Liver (tissue), 3 donors: ENCODE data around the gene STN1.

ENCODE experiments used
- RXRA ChIP-seq, 2 donors: IDR thresholded peaks; 2 replicates each; pipeline ENCODE4 v1.6.1; 2017 to 2018; ENCODE audit warnings: antibody characterized with exemption in 2 of 2, mild to moderate bottlenecking in 1 of 2
- TF ChIP-seq, protein P1 (sequence below): fragments of 150-350 bp; IDR thresholded peaks from 2 replicates; pipeline ENCODE4 v1.5.1; 2017; ENCODE audit warnings: improper control_type of control experiment, low read depth, low read length; ENCODE audit not compliant: missing input control
- TF ChIP-seq, protein P2 (sequence below): IDR thresholded peaks from 2 replicates; pipeline ENCODE4 v1.6.1; 2016; ENCODE audit warnings: antibody characterized with exemption
- TF ChIP-seq, protein P3 (sequence below): IDR thresholded peaks from 2 replicates; pipeline ENCODE4 v1.6.1; 2016; ENCODE audit warnings: antibody characterized with exemption
- donor health status: healthy.
- donor health status: healthy.

DNA sequence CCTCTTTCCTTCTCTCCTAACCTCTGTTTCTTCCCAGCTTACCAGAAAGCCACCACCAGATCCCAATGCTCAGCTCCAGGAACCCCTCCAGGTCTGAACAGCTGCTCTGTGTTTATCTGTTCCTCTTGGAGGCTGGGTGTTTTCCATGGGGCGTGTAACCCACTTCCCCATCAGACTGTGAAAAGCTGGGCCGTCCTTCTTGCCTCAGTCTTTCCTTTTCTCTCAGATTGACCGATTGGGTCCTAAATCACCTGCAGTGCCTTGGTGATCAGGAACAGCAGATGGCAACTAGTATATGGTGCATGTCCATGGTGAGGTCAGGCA is 67.5 kb downstream of the STN1 start:
- TF ChIP-seq, protein P1, sequence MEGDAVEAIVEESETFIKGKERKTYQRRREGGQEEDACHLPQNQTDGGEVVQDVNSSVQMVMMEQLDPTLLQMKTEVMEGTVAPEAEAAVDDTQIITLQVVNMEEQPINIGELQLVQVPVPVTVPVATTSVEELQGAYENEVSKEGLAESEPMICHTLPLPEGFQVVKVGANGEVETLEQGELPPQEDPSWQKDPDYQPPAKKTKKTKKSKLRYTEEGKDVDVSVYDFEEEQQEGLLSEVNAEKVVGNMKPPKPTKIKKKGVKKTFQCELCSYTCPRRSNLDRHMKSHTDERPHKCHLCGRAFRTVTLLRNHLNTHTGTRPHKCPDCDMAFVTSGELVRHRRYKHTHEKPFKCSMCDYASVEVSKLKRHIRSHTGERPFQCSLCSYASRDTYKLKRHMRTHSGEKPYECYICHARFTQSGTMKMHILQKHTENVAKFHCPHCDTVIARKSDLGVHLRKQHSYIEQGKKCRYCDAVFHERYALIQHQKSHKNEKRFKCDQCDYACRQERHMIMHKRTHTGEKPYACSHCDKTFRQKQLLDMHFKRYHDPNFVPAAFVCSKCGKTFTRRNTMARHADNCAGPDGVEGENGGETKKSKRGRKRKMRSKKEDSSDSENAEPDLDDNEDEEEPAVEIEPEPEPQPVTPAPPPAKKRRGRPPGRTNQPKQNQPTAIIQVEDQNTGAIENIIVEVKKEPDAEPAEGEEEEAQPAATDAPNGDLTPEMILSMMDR: no peak
- TF ChIP-seq, protein P2, sequence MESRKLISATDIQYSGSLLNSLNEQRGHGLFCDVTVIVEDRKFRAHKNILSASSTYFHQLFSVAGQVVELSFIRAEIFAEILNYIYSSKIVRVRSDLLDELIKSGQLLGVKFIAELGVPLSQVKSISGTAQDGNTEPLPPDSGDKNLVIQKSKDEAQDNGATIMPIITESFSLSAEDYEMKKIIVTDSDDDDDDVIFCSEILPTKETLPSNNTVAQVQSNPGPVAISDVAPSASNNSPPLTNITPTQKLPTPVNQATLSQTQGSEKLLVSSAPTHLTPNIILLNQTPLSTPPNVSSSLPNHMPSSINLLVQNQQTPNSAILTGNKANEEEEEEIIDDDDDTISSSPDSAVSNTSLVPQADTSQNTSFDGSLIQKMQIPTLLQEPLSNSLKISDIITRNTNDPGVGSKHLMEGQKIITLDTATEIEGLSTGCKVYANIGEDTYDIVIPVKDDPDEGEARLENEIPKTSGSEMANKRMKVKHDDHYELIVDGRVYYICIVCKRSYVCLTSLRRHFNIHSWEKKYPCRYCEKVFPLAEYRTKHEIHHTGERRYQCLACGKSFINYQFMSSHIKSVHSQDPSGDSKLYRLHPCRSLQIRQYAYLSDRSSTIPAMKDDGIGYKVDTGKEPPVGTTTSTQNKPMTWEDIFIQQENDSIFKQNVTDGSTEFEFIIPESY: no peak
- TF ChIP-seq, protein P3, sequence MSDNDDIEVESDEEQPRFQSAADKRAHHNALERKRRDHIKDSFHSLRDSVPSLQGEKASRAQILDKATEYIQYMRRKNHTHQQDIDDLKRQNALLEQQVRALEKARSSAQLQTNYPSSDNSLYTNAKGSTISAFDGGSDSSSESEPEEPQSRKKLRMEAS: no peak
- TF ChIP-seq RXRA (IDR thresholded peaks at IDR 0.05): no peak
